Retinal pigment epithelial cell (primary cell): ENCODE results near the gene EHMT1.

Experiments
- DNase-seq: peaks from one replicate; pipeline ENCODE4 v3.0.0-alpha.2; 2010; ENCODE audit warnings: low read depth
- H3K4me3 ChIP-seq: 2 replicates; pipeline ENCODE4 v1.5.1; 2011; ENCODE audit warnings: mild to moderate bottlenecking, low read length, control low read depth, moderate library complexity
- CTCF ChIP-seq: conservative IDR thresholded peaks from 2 replicates; pipeline ENCODE4 v1.5.1; 2011; ENCODE audit warnings: low read depth, low read length, control low read depth, inconsistent platforms

Gene EHMT1

DNA sequence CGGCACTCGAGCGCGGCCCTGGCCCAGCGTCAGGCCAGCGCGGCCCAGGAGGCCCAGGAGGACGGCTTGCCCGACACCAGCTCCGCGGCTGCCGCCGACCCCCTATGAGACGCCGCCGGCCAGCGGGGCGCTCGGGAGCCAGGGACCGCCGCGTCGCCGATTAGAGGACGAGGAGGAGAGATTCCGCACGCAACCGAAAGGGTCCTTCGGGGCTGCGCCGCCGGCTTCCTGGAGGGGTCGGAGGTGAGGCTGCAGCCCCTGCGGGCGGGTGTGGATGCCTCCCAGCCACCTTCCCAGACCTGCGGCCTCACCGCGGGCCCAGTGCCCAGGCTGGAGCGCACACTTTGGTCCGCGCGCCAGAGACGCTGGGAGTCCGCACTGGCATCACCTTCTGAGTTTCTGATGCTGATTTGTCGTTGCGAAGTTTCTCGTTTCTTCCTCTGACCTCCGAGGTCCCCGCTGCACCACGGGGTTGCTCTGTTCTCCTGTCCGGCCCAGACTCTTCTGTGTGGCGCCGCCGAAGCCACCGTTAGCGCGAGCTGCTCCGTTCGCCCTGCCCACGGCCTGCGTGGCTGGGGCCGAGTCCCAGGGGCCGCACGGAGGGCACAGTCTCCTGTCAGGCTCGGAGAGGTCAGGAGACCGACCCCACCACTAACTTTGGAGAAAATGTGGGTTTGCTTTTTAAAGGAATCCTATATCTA is 216.2 kb downstream of the EHMT1 start:
- TF ChIP-seq CTCF: no peak
- H3K4me3 ChIP-seq: no peak overlapping the region

DNA sequence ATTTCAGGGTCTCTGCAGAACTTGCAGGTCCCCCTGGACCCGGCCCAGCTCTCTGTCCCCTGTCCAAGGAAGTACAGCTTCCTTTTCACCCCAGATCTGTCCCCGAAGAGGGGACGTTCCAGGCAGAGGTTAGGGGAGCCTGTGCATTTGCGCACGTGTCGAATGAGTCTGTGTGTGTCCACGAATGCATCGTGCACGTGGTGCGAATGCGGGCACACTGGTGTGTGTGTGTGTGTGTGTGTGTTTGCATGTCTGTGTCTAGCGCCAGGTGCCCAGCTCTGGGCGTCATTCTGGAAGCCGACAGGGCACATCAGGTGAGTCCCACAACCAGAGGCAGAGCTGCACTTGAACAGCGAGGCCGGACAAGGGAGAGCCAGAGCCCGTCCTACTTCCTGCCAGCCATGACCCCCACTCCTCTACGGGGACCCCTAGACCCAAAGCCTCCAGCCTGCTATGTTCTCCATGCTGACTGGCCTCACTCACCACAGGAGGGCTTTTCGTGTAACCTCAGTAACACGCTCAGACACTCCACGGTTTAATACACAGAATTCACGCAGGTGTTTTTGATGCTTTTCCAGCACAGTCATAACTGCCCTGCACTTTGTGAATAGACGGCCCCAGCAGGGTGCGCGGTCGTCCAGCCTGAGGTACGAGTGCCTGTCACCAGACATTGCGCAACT is 217.5 kb downstream of the EHMT1 start:
- TF ChIP-seq CTCF: no peak
- DNase-seq: no peak
- H3K4me3 ChIP-seq: no peak overlapping the region

More for the DNA sequence above, 216.2 kb downstream of the EHMT1 start:
- no peak for DNase-seq

- no peak for DNase-seq
- no peak for TF ChIP-seq CTCF
- no peak overlapping the region for H3K4me3 ChIP-seq
These were observed 218.0 kb downstream of the EHMT1 start for GRCh38 chr9:137836831-137837241.

DNA sequence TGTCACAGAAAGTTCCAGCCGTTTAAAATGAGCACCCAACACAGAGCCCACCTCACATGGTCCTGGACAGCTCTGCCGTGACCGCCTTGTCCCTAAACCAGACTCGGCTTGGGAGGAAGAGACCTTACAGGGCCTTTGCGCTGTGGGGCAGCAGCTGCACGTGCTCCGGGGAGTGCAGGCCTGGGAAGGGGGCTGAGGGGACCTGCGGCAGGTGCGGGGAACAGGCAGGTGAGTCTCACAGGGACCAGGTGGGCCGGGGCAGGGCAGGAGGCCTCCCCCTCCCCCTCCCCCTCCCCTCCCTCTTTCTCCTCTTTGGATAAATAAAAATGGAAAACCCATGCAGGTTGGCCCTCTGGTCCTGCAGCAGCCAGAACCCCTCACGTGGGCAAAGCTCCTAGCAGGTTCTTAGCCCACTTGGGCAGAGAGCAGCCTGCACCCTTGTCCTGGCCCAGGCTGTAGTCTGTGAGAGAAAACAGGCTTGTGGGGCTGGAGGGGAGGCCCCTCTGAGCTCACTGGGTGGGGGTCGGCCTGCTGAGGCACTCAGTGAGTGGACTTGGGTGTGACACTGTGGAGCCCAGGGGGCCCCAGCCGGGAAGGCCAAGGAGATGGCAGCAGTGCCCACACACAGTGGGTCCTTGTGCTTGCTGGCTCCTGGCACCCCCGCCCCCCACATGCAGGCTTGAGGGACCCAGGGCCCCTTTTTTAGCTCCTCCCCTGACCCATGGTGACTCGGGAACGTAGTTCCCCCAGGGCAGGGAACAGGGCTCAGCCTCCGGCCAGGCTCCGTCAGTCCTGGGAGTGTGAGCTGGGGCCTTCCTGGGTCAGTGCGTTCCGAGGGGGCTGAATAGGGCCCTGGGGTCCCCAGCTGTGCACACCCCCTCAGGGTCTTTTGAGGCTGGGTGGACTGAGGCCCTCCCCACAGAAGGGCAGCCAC is 218.8 kb downstream of the EHMT1 start:
- no peak for DNase-seq
- TF ChIP-seq CTCF: no peak
- H3K4me3 ChIP-seq: no peak overlapping the region

DNA sequence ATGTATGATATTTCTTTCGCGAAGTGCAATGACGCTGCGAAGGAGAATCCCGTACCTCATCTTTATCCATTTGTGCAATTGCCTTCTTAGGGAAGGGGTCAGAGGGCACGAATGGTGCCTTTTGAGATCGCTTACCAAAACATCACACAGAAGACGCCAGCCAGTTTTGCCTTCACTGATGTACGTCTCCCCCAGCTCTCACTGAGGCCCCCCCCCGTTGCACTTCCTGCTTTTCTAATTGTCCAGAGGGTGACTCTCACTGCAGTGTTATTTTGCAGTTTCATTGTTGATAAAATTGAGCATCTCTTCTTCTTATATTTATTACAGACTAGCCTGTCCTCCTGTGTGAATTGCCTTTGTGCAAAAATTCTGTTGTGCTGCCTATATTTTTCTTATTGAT is 219.8 kb downstream of the EHMT1 start:
- no peak for DNase-seq
- H3K4me3 ChIP-seq: no peak overlapping the region
- TF ChIP-seq CTCF: no peak

GRCh38 chr9:137843355-137843754 is 224.6 kb downstream of the EHMT1 start:
- H3K4me3 ChIP-seq: no peak overlapping the region
- TF ChIP-seq CTCF: no peak
- no peak for DNase-seq
